HL-60 (cell line): ENCODE data around the gene NBAS.

Source experiments
- CTCF ChIP-seq: IDR thresholded peaks from one replicate; pipeline ENCODE4 v1.5.1; 2011; ENCODE audit warnings: low read length, control low read depth, inconsistent platforms; ENCODE audit not compliant: insufficient read depth
- GABPA ChIP-seq: IDR thresholded peaks from 2 replicates; pipeline ENCODE4 v1.6.1; 2012; ENCODE audit warnings: low read depth
- POLR2AphosphoS5 ChIP-seq: IDR thresholded peaks from 2 replicates; pipeline ENCODE4 v1.6.1; 2012; ENCODE audit warnings: low read depth
- REST ChIP-seq: IDR thresholded peaks from 2 replicates; pipeline ENCODE4 v1.6.1; 2012; ENCODE audit warnings: low read depth; ENCODE audit not compliant: insufficient replicate concordance
- SPI1 ChIP-seq: IDR thresholded peaks from 2 replicates; pipeline ENCODE4 v1.6.1; 2012; ENCODE audit warnings: low read depth, mild to moderate bottlenecking, borderline replicate concordance

GRCh38 chr2:15532996-15533395 lies 28.1 kb downstream of the NBAS start:
- TF ChIP-seq CTCF (no peak), SPI1 (no peak), REST (no peak), POLR2AphosphoS5 (no peak), GABPA (no peak)
